Fibroblast of skin of left biceps (primary cell): ENCODE results near the gene COG2.
"Not testable (repeated sequence)": the region's sequence is repeated elsewhere in the genome, so short reads cannot be mapped to it uniquely, and the experiment has no call there.

Experiments
- DNase-seq, 2 experiments: peaks; one replicate each; pipeline ENCODE4 v3.0.0-alpha.2; 2013; ENCODE audit warnings: low read depth in 2 of 2

Gene COG2

DNA sequence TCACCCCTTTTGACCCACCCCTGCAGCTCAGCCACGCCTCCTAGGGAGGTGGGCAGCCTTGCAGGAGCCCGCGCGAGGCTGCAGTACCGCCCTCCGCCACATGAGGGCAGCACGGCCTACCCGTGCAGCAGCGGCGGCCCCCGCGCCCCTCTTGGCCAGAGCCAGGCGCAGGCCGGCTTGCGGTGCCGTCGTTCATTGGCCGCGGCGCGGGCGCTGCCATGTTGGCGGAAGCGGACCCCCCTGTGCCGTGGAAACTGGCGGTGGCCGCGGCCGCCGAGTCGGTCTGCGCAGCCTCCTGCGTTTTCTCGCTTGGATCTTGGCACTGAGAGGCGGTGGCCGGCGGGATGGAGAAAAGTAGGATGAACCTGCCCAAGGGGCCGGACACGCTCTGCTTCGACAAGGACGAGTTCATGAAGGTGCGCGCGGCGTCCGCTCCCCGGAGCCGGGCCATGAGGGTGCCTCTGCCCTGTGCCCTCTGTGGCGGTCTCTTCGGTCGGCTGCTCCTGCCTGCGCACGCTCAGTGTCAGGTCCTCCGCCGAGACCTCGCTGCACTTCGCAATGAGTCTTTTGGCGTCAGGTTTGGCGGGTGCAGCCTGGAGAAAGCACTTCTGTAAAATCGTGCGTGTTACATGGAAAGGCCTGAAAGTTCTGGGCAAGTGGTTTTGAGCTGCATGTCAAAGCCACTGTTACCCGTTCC lies at the start of gene COG2:
COG2 (plus strand) TSS at position 219 of the 697 bp plus-strand sequence; CDS start at position 345, 126 bp downstream.
- DNase-seq, result peak; percentile 79 to 82

DNA sequence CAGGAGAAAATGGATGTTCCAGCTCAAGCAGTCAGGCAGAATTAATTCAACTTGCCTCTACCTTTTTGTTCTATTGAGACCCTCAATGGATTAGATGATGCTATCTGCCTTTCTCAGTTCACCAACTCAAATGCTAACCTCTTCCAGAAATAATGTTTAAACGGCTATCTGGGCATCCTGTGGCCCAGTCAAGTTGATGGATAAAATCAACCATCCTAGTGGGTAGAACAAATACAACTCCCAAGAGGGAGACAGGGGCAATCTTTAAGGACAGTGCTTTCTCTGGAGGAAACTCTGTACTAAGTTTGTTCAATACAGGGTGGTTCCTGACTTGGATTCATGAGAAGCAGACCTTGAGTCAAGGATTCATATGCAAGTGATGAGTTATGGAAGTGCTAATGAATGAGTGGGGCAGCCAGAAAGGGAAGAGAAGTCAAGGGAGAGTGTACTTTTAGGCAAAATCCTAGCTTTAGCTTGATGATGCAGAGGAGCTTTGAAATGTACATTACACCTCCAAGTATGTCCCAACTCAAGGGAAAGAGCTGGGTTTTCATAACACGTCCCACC lies 49.4 kb upstream of the COG2 start:
- no peak for DNase-seq

- DNase-seq, result no peak
Measured at GRCh38 chr1:230594214-230594773, 48.0 kb upstream of the COG2 start.

GRCh38 chr1:230595181-230595580 lies 47.1 kb upstream of the COG2 start:
- no peak for DNase-seq

GRCh38 chr1:230596306-230596705 lies 46.0 kb upstream of the COG2 start:
- DNase-seq, result no peak

GRCh38 chr1:230598745-230599144 lies 43.5 kb upstream of the COG2 start:
- no peak for DNase-seq

DNA sequence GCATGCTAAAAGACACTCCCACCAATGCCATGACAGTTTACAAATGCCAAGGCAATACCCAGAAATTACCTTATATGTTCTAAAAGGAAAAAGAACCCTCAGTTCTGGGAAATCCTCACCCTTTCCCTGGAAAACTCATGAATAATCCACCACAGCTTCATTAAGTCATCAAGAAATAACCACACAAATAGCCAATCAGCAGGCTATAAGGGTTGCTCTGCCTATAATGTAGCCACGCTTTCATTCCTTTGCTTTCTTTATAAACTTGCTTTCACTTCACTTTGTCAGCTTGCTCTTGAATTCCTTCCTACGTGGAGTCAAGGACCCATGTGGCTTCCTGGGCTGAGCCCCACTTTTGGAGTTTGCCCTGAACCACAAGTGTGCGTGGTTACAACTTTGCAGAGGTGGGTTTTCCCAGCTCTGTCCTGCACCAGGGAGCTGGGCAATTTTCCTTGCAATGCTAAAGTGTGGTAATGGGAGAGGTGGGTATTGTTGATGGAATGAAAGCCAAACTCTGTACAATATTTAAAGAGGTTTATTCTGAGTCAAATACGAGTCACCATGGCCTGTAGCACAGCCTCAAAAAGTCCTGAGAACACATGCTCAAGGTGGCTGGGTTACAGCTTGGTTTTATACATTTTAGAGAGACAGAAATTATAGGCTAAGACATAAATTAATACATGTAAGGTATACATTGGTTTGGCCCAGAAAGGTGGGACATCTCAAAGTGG lies 42.2 kb upstream of the COG2 start:
- no peak for DNase-seq

GRCh38 chr1:230600657-230601400 lies 41.5 kb upstream of the COG2 start:
- not testable (repeated sequence) for DNase-seq

GRCh38 chr1:230609208-230609607 lies 33.1 kb upstream of the COG2 start:
- DNase-seq, result no peak

DNA sequence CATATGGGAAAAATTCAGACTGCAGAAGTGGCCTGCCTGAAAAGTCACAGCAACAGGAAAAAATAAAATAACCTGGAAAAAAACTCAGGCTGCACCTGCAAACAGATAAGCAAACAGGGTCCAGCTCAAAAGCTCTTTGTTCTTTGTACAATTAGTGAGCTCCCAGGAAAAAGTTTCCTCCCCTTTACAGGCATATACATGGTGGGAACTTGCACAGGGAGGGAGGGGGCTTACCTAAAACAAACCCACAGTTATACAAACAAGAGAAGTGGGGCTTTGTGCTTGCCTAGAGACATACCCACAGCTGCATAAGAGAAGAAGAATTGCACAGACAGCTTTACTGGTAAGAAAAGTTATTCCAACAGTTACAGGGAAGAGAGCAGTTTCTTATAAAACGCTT lies 31.7 kb upstream of the COG2 start:
- DNase-seq, result no peak

GRCh38 chr1:230611128-230611877 lies 31.0 kb upstream of the COG2 start:
- DNase-seq, result no peak

- no peak for DNase-seq
Measured at GRCh38 chr1:230611878-230612235, 30.4 kb upstream of the COG2 start.

- no peak for DNase-seq
Measured at GRCh38 chr1:230612651-230613050, 29.6 kb upstream of the COG2 start.

DNA sequence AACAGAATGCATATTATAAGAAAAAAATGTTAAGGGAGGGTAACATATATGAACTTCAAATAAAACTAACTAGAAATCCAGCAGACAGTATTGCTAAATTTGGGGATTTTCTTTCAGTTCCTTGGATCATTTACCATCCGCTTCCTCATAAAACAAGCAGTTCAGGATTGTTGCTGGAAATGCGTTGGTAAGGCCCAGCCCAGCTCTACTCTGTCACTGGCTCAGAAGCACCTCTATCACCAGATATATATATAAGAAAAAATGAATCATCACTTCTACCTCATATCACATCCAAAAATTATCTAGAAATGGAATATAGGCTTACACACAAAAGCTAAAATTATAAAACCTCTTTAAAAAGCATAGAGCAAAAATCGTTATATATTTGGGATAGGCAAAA lies 28.2 kb upstream of the COG2 start:
- DNase-seq, result no peak

DNA sequence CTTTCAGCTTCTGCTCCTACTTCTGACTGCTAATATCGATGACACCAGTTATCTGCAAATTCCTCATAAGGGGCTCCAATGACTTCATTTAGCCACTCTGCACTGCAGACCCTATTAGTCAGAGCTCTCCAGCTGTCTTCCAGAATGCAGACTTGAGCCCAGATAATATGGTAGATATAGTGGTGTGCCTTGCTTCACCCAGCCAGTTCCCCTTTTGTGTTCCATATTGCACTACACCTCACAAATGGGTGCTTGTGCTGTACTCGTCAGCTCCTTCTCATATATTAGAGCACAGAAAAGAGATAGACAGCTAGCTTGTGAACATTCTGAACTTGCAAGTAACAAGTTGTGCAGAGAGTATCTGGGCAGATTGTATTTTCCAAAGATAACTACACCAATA lies 23.7 kb upstream of the COG2 start:
- DNase-seq, result no peak

GRCh38 chr1:230620649-230621323 lies 21.5 kb upstream of the COG2 start:
- no peak for DNase-seq

DNA sequence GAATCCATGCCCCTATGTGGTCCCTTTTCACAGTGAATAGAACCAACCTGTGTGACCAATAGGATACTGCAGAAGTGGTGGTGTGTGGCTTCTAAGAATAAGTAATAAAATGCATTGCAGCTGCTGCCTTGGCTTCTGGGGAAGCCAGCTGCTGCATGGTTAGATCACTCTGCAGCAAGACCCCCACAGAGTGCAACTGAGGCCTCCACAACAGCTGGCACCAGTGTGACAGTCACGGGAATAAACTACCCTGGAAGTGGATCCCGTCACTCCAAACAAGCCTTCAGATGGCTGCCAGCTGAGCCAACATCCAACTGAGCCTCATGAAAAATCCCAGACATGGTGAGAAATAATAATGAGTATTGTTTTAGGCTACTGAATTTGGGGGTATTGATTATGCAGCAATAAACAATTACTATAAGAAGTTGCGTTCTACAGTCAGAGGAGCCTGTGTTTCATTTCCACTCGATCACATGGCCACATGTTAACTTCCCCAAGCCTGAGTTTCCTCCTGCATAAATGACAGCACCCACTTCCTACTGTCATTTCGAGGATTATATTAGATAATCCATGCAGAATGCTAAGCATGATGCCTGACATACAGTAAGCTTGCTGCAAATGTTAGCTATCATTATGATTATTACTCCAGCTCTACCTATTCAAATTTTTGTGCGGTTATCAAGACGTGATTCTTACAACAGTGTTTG lies 20.8 kb upstream of the COG2 start:
- DNase-seq, result no peak

DNA sequence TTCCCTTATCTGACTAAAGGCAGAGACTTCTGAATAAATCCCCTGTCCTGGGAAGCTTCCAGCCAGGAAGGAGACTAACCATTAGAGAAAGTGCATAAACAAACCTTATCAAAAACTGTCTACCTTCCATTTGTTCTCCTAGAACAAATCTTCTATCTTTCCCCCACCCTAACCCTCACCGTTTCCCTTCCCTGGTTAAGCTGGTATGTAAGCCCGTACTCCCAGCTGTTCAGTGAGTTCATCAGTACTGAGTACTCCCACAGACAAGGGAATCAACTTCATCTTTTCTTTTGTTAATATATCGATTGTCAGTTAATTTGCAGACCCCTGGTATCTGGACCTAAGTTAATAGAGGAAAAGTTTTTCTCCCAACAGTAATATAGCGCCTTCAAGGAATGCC lies 20.1 kb upstream of the COG2 start:
- no peak for DNase-seq

GRCh38 chr1:230624097-230624713 lies 18.1 kb upstream of the COG2 start:
- DNase-seq, result no peak

- no peak for DNase-seq
Measured at GRCh38 chr1:230626232-230626631, 16.0 kb upstream of the COG2 start.
